Stimulated activated CD4-positive, alpha-beta T cell treated with anti-CD3 and anti-CD28 coated beads, Interleukin-2, amount 100 ng/mL, for 4 hours (primary cell): ENCODE measurements around the gene IFT122.

Source experiments
- DNase-seq: peaks from one replicate; pipeline ENCODE4 v3.0.0-alpha.2; 2020; ENCODE audit warnings: low read depth

Gene IFT122

GRCh38 chr3:129519449-129519848 lies 79.4 kb downstream of the IFT122 start:
- DNase-seq = no peak

- DNase-seq = no peak
Measured at GRCh38 chr3:129519896-129520715, 80.1 kb downstream of the IFT122 start.

GRCh38 chr3:129520960-129521359 lies 80.9 kb downstream of the IFT122 start:
- DNase-seq = no peak

- DNase-seq = no peak
Measured at GRCh38 chr3:129521611-129522010, 81.6 kb downstream of the IFT122 start.

GRCh38 chr3:129522953-129523352 lies 82.9 kb downstream of the IFT122 start:
- no peak for DNase-seq

- DNase-seq = no peak
Measured at GRCh38 chr3:129524081-129524480, 84.1 kb downstream of the IFT122 start.

- no peak for DNase-seq
Measured at GRCh38 chr3:129525341-129525968, 85.4 kb downstream of the IFT122 start.

- DNase-seq = no peak
Measured at GRCh38 chr3:129526121-129526900, 86.3 kb downstream of the IFT122 start.

GRCh38 chr3:129527262-129527661 lies 87.2 kb downstream of the IFT122 start:
- no peak for DNase-seq

GRCh38 chr3:129528589-129529100 lies 88.6 kb downstream of the IFT122 start, which contains the start of gene RHO:
Gene RHO, plus strand, starts transcription at chr3:129528639. Its CDS starts 95 bp downstream, at chr3:129528734.
- DNase-seq = no peak

GRCh38 chr3:129529436-129530210 lies 89.6 kb downstream of the IFT122 start:
- DNase-seq = no peak

GRCh38 chr3:129530251-129530791 lies 90.3 kb downstream of the IFT122 start:
- no peak for DNase-seq

- no peak for DNase-seq
Measured at GRCh38 chr3:129530821-129531220, 90.8 kb downstream of the IFT122 start.

- DNase-seq = no peak
Measured at GRCh38 chr3:129531699-129532098, 91.7 kb downstream of the IFT122 start.

GRCh38 chr3:129532261-129532660 lies 92.2 kb downstream of the IFT122 start:
- no peak for DNase-seq

- no peak for DNase-seq
Measured at GRCh38 chr3:129533406-129533805, 93.4 kb downstream of the IFT122 start.

- DNase-seq = no peak
Measured at GRCh38 chr3:129534428-129535027, 94.5 kb downstream of the IFT122 start.

GRCh38 chr3:129535075-129535474 lies 95.1 kb downstream of the IFT122 start:
- no peak for DNase-seq

GRCh38 chr3:129536374-129536667 lies 96.3 kb downstream of the IFT122 start:
- DNase-seq = no peak

GRCh38 chr3:129536804-129537203 lies 96.8 kb downstream of the IFT122 start:
- DNase-seq = no peak

GRCh38 chr3:129539206-129539605 lies 99.2 kb downstream of the IFT122 start:
- DNase-seq = no peak
